PFSK-1 (cell line): ENCODE data around the gene GLYATL2.

ENCODE experiments used
- TAF1 ChIP-seq: IDR thresholded peaks from 2 replicates; pipeline ENCODE4 v1.6.1; 2012; ENCODE audit warnings: low read length, control low read depth, borderline replicate concordance; ENCODE audit not compliant: insufficient read depth
- TF ChIP-seq, protein P1 (sequence below), 2 experiments: IDR thresholded peaks; 2 replicates each; pipeline versions ENCODE4 v1.6.1 to v1.8.0; 2011 to 2012; ENCODE audit warnings: low read depth in 2 of 2, low read length in 2 of 2, control low read depth in 1 of 2, inconsistent platforms in 1 of 2, mild to moderate bottlenecking in 1 of 2, moderate library complexity in 1 of 2; ENCODE audit not compliant: insufficient read depth in 1 of 2

DNA sequence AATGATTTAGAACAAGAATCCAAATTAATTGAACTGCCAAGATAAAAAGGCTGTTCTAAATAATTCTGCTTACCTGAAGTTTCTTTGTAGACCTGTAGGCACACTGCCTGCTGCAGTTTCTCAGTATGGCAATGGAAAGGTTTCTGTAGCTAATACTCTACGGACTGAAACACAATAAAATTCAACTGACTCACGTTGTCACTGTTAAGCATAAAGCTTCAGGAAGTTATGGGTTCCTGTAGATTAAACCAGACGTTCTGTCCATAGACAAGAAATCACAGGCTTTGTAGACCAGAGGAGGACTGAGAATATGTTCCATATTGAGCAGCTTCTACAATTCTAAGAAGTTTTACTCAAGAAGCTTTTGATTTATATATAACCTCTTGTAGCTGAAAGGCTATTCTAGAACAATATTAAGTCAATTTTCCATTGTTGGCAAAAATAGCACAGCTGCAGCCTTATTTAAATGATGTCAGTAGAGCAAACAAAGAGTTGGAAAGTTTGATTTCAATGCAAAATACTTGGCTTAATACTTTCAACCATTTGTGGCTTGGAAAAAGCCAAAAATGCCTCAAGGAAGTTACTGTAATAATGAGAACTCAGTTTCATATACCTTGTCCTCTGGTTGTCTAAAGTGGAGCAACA is at the start of gene GLYATL2:
- TF ChIP-seq, protein P1, sequence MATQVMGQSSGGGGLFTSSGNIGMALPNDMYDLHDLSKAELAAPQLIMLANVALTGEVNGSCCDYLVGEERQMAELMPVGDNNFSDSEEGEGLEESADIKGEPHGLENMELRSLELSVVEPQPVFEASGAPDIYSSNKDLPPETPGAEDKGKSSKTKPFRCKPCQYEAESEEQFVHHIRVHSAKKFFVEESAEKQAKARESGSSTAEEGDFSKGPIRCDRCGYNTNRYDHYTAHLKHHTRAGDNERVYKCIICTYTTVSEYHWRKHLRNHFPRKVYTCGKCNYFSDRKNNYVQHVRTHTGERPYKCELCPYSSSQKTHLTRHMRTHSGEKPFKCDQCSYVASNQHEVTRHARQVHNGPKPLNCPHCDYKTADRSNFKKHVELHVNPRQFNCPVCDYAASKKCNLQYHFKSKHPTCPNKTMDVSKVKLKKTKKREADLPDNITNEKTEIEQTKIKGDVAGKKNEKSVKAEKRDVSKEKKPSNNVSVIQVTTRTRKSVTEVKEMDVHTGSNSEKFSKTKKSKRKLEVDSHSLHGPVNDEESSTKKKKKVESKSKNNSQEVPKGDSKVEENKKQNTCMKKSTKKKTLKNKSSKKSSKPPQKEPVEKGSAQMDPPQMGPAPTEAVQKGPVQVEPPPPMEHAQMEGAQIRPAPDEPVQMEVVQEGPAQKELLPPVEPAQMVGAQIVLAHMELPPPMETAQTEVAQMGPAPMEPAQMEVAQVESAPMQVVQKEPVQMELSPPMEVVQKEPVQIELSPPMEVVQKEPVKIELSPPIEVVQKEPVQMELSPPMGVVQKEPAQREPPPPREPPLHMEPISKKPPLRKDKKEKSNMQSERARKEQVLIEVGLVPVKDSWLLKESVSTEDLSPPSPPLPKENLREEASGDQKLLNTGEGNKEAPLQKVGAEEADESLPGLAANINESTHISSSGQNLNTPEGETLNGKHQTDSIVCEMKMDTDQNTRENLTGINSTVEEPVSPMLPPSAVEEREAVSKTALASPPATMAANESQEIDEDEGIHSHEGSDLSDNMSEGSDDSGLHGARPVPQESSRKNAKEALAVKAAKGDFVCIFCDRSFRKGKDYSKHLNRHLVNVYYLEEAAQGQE (IDR thresholded peaks at IDR 0.05; ENCODE audit: insufficient read depth in 1 of 2, low read depth in 2 of 2, low read length in 2 of 2), result no peak
- no peak for TF ChIP-seq TAF1
